Naive B cell (primary cell): ENCODE results near the gene SMARCA2. TPM values are rescaled to one million over a fixed set of nuclear protein-coding genes. Genes with fewer than 3 reads are reported as not detected.
A peak's percentile ranks its signal among the peaks of the same experiment; 100 is the strongest.

ENCODE experiments used
- ATAC-seq, 2 donors: fragments of 150-1000 bp; cut with Tn5 transposase; 2 replicates each; pipeline ENCODE4 v1.10.0; 2021; ENCODE audit warnings: low read depth in 2 of 2, mild to moderate bottlenecking in 2 of 2, moderate library complexity in 2 of 2
- DNase-seq: peaks from one replicate; pipeline ENCODE4 v3.0.0; 2022
- H3K27ac Mint-ChIP-seq, 6 donors: one replicate each; pipeline ENCODE4 v1.8.0; 2020 to 2022; ENCODE audit warnings: mild to moderate bottlenecking in 6 of 6, mixed read lengths in 6 of 6, moderate library complexity in 5 of 6, inconsistent platforms in 2 of 6
- H3K27me3 Mint-ChIP-seq, 3 donors: one replicate each; pipeline ENCODE4 v1.8.0; 2021 to 2022; ENCODE audit warnings: mixed read lengths in 3 of 3, mild to moderate bottlenecking in 1 of 3
- H3K36me3 Mint-ChIP-seq, 2 donors: one replicate each; pipeline ENCODE4 v1.8.0; 2020 to 2022; ENCODE audit warnings: mixed read lengths in 2 of 2, inconsistent platforms in 1 of 2, mild to moderate bottlenecking in 1 of 2
- H3K4me1 Mint-ChIP-seq, 3 donors: one replicate each; pipeline ENCODE4 v1.8.0; 2020 to 2022; ENCODE audit warnings: mixed read lengths in 3 of 3, inconsistent platforms in 1 of 3, mild to moderate bottlenecking in 1 of 3, moderate library complexity in 1 of 3
- H3K4me3 Mint-ChIP-seq, 8 donors: one replicate each; pipeline ENCODE4 v1.8.0; 2020 to 2022; ENCODE audit warnings: mild to moderate bottlenecking in 8 of 8, mixed read lengths in 8 of 8, moderate library complexity in 8 of 8, inconsistent platforms in 2 of 8
- H3K9me3 Mint-ChIP-seq, 7 donors: one replicate each; pipeline ENCODE4 v1.8.0; 2020 to 2022; ENCODE audit warnings: mixed read lengths in 7 of 7, mild to moderate bottlenecking in 5 of 7, inconsistent platforms in 2 of 7, moderate library complexity in 1 of 7
- polyA plus RNA-seq, 6 donors: library from polyadenylated mRNA; unstranded; fragments of 300-500 nt; fragmentation: Illumina TruSeq; gene quantifications; one replicate each; pipeline ENCODE4 v1.2.3, GENCODE V29; 2021; ENCODE audit warnings: low read depth in 6 of 6

Gene SMARCA2
- polyA plus RNA-seq, 6 donors from 2014 or later: 22.4 to 58.5 (median 39.8) TPM

- Mint-ChIP-seq H3K9me3 (no peaks in the 10 kb centered on the region), H3K4me3 (no peak overlapping the region), H3K36me3 (peaks cover 21 to 32% of the 10 kb centered on the region in 2 donors), H3K27me3 (no peaks in the 10 kb centered on the region), H3K27ac (peak overlapping the region in 5 of 6 donors; percentile 33 to 85 (median 68)), H3K4me1 (peaks cover 38 to 42% (median 40%) of the 10 kb centered on the region in 3 donors)
- no peak for ATAC-seq
- no peak for DNase-seq
These were observed 17.1 kb downstream of the SMARCA2 start for GRCh38 chr9:2032234-2032633.

GRCh38 chr9:2036844-2037243, 21.7 kb downstream of the SMARCA2 start:
- ATAC-seq (no peak), DNase-seq (no peak)
- Mint-ChIP-seq H3K9me3 (no peaks in the 10 kb centered on the region), H3K27ac (no peak overlapping the region), H3K4me1 (peaks cover 6 to 11% (median 8%) of the 10 kb centered on the region in 3 donors), H3K4me3 (no peak overlapping the region), H3K36me3 (peaks cover 23 to 30% of the 10 kb centered on the region in 2 donors), H3K27me3 (no peaks in the 10 kb centered on the region)

- ATAC-seq: no peak
- no peak for DNase-seq
- peaks cover 9 to 24% of the 10 kb centered on the region in 2 donors for H3K36me3 Mint-ChIP-seq
- no peaks in the 10 kb centered on the region for H3K9me3 Mint-ChIP-seq
- no peaks in the 10 kb centered on the region for H3K27me3 Mint-ChIP-seq
- no peak overlapping the region for H3K27ac Mint-ChIP-seq
- H3K4me3 Mint-ChIP-seq: peak overlapping the region in 1 of 8 donors; percentile 42
- H3K4me1 Mint-ChIP-seq: peaks cover 21 to 32% (median 24%) of the 10 kb centered on the region in 3 donors
These were observed 24.4 kb downstream of the SMARCA2 start for GRCh38 chr9:2039294-2040180.

GRCh38 chr9:2040828-2041227, 25.7 kb downstream of the SMARCA2 start:
- Mint-ChIP-seq H3K4me3 (no peak overlapping the region), H3K27ac (peak overlapping the region in 2 of 6 donors; percentile 9 to 81), H3K9me3 (no peaks in the 10 kb centered on the region), H3K27me3 (no peaks in the 10 kb centered on the region), H3K36me3 (peaks cover 9 to 22% of the 10 kb centered on the region in 2 donors), H3K4me1 (peaks cover 23 to 40% (median 32%) of the 10 kb centered on the region in 3 donors)
- DNase-seq: no peak
- ATAC-seq: no peak

- H3K4me3 Mint-ChIP-seq: no peak overlapping the region
- H3K4me1 Mint-ChIP-seq: peaks cover 23 to 40% (median 32%) of the 10 kb centered on the region in 3 donors
- H3K27ac Mint-ChIP-seq: peak overlapping the region in 3 of 6 donors; percentile 79 to 89 (median 81)
- peaks cover 9 to 22% of the 10 kb centered on the region in 2 donors for H3K36me3 Mint-ChIP-seq
- no peaks in the 10 kb centered on the region for H3K9me3 Mint-ChIP-seq
- no peaks in the 10 kb centered on the region for H3K27me3 Mint-ChIP-seq
- ATAC-seq (no peak), DNase-seq (no peak)
These were observed 26.6 kb downstream of the SMARCA2 start for GRCh38 chr9:2041736-2042135.

- Mint-ChIP-seq H3K27me3 (no peaks in the 10 kb centered on the region), H3K4me1 (peaks cover 23 to 38% (median 32%) of the 10 kb centered on the region in 3 donors), H3K36me3 (peaks cover 9 to 27% of the 10 kb centered on the region in 2 donors), H3K27ac (peak overlapping the region; percentile 81 to 95 (median 92)), H3K4me3 (peak overlapping the region; percentile 41 to 84 (median 66)), H3K9me3 (peaks cover 0 to 2% (median 0%) of the 10 kb centered on the region in 7 donors)
- ATAC-seq (peak; percentile 56 to 65), DNase-seq (peak; percentile 49)
These were observed 28.1 kb downstream of the SMARCA2 start for GRCh38 chr9:2043243-2043642.

- Mint-ChIP-seq H3K27ac (peak overlapping the region; percentile 81 to 95 (median 92)), H3K9me3 (peaks cover 0 to 2% (median 0%) of the 10 kb centered on the region in 7 donors), H3K27me3 (no peaks in the 10 kb centered on the region), H3K4me3 (peak overlapping the region; percentile 41 to 84 (median 66)), H3K4me1 (peaks cover 23 to 38% (median 32%) of the 10 kb centered on the region in 3 donors), H3K36me3 (peaks cover 9 to 27% of the 10 kb centered on the region in 2 donors)
- ATAC-seq (peak; percentile 77 to 80), DNase-seq (peak; percentile 28)
These were observed 28.8 kb downstream of the SMARCA2 start for GRCh38 chr9:2043881-2044462.

- H3K27ac Mint-ChIP-seq: peak overlapping the region in 2 of 6 donors; percentile 24 to 54
These were observed 32.1 kb downstream of the SMARCA2 start for GRCh38 chr9:2047144-2047671.

GRCh38 chr9:2047916-2048315, 32.8 kb downstream of the SMARCA2 start:
- Mint-ChIP-seq H3K4me3 (no peak overlapping the region), H3K9me3 (peaks cover 0 to 2% (median 0%) of the 10 kb centered on the region in 7 donors), H3K36me3 (peaks cover 10 to 12% of the 10 kb centered on the region in 2 donors), H3K27ac (peak overlapping the region in 1 of 6 donors; percentile 54), H3K4me1 (peaks cover 30 to 47% (median 32%) of the 10 kb centered on the region in 3 donors), H3K27me3 (no peaks in the 10 kb centered on the region)
- DNase-seq: no peak
- ATAC-seq: no peak

More at GRCh38 chr9:2047144-2047671, 32.1 kb downstream of the SMARCA2 start:
- DNase-seq (no peak), ATAC-seq (no peak)
- H3K4me1 Mint-ChIP-seq: peaks cover 27 to 48% (median 33%) of the 10 kb centered on the region in 3 donors
- H3K9me3 Mint-ChIP-seq: peaks cover 0 to 2% (median 0%) of the 10 kb centered on the region in 7 donors
- H3K36me3 Mint-ChIP-seq: peaks cover 10 to 13% of the 10 kb centered on the region in 2 donors
- H3K27me3 Mint-ChIP-seq: no peaks in the 10 kb centered on the region
- H3K4me3 Mint-ChIP-seq: no peak overlapping the region

- Mint-ChIP-seq H3K36me3 (peaks cover 10 to 12% of the 10 kb centered on the region in 2 donors), H3K27me3 (no peaks in the 10 kb centered on the region), H3K9me3 (peaks cover 0 to 2% (median 0%) of the 10 kb centered on the region in 7 donors), H3K4me1 (peaks cover 25 to 40% (median 27%) of the 10 kb centered on the region in 3 donors), H3K4me3 (no peak overlapping the region), H3K27ac (peak overlapping the region in 4 of 6 donors; percentile 4 to 89 (median 48))
- DNase-seq: no peak
- ATAC-seq: no peak
These were observed 35.1 kb downstream of the SMARCA2 start for GRCh38 chr9:2050236-2050635.

- Mint-ChIP-seq H3K27me3 (no peaks in the 10 kb centered on the region), H3K27ac (peak overlapping the region; percentile 84 to 95 (median 89)), H3K4me3 (peak overlapping the region in 7 of 8 donors; percentile 1 to 62 (median 32)), H3K4me1 (peaks cover 27 to 39% (median 31%) of the 10 kb centered on the region in 3 donors), H3K9me3 (no peaks in the 10 kb centered on the region), H3K36me3 (peaks cover 18 to 25% of the 10 kb centered on the region in 2 donors)
- ATAC-seq (peak; percentile 98 to 99), DNase-seq (peak; percentile 83)
These were observed 39.0 kb downstream of the SMARCA2 start for GRCh38 chr9:2053883-2054845.

GRCh38 chr9:2055203-2055658, 40.1 kb downstream of the SMARCA2 start:
- Mint-ChIP-seq H3K9me3 (no peaks in the 10 kb centered on the region), H3K36me3 (peaks cover 18 to 23% of the 10 kb centered on the region in 2 donors), H3K27me3 (no peaks in the 10 kb centered on the region), H3K4me1 (peaks cover 27 to 36% (median 31%) of the 10 kb centered on the region in 3 donors), H3K27ac (peak overlapping the region in 4 of 6 donors; percentile 20 to 89 (median 57)), H3K4me3 (no peak overlapping the region)
- no peak for DNase-seq
- ATAC-seq: no peak
